Measurements from ENCODE around the gene PLOD1. TPM values are rescaled to one million over a fixed set of nuclear protein-coding genes. Genes with fewer than 3 reads are reported as not detected.

PLOD1 gene
- total and polyA plus RNA-seq, 12 donors, result 37.1 to 133 (median 79.9) TPM

DNA sequence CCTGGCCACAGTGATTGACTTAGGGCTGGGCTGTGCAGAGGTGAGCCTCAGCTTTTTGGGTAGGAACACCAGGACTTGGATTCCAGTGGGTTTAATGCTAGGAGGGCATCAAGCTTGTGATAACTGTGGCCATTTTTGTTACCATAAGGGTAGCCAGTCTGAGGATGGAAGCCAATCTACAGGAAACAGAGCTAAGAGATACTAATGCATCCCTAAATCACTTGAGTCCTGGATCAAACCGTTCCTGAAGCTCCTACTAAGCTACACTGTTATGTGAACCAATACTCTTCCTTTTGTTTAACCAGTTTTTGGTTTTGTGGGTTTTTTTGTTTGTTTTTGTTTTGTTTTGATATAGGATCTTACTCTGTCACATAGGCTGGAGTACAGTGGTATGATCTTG is 20.5 kb upstream of the PLOD1 start:
- H3K27ac ChIP-seq, result no peak overlapping the region
- WGBS, 4 donors, result 67 to 83% (median 76%) methylated on average over 1 of the region's 1 CpG
- no peak overlapping the region for H3K4me3 ChIP-seq
- intact Hi-C loops (cut with DNase I), result no loop called here
- no peak for DNase-seq
- peaks cover 5 to 7% of the 10 kb centered on the region in 2 donors for H3K4me1 ChIP-seq (replicated peaks in 1 of 2)
- no peaks in the 10 kb centered on the region for H3K27me3 ChIP-seq
- no peaks in the 10 kb centered on the region for H3K9me3 ChIP-seq (replicated peaks in 1 of 3)
- H3K36me3 ChIP-seq (replicated peaks in 1 of 2), result peaks cover 0 to 5% of the 10 kb centered on the region in 2 donors
- TF ChIP-seq, protein P1, sequence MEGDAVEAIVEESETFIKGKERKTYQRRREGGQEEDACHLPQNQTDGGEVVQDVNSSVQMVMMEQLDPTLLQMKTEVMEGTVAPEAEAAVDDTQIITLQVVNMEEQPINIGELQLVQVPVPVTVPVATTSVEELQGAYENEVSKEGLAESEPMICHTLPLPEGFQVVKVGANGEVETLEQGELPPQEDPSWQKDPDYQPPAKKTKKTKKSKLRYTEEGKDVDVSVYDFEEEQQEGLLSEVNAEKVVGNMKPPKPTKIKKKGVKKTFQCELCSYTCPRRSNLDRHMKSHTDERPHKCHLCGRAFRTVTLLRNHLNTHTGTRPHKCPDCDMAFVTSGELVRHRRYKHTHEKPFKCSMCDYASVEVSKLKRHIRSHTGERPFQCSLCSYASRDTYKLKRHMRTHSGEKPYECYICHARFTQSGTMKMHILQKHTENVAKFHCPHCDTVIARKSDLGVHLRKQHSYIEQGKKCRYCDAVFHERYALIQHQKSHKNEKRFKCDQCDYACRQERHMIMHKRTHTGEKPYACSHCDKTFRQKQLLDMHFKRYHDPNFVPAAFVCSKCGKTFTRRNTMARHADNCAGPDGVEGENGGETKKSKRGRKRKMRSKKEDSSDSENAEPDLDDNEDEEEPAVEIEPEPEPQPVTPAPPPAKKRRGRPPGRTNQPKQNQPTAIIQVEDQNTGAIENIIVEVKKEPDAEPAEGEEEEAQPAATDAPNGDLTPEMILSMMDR (IDR thresholded peaks at IDR 0.05), result no peak
- TF ChIP-seq POLR2A (IDR thresholded peaks at IDR 0.05), result no peak

DNA sequence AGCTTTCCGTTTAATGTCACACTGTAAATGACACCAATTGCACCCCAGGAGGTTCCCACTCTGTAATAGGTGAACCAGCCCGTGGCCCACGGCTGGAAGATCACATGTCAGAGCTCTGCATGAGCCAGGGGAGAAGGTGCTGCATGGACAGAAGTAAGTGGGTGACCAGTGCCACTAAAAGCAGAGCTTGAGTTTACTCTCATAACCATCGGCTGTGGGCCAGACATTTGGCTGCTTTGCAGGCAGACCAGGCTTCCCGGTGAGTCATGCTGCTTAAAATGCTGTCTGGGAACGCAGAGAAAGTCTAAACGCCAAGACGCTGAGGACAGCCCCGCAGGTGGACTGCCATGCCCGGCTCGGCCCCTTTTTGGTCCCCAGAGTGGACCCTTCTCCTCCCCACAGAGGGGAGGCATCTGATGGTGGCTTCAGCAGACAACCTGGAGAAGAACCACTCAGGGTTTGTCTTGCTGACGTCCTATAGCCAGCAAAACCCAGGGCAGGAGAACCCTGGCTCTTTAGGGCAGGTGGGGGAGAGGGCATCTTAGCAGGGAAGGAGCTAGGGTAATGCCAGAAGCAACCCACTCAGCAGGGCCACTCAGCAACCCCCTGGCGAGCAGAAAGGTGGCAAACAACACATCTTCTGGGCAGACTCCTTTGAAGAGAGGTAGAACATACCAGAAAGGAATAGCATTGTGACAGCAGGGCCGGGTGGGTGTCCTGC is 15.6 kb upstream of the PLOD1 start:
- H3K4me1 ChIP-seq (replicated peaks in 1 of 2), result peaks cover 15 to 22% of the 10 kb centered on the region in 2 donors
- peak; percentile 63 to 86 (median 84) for DNase-seq
- no peak overlapping the region for H3K4me3 ChIP-seq
- TF ChIP-seq, protein P1 (IDR thresholded peaks at IDR 0.05), result no peak
- no peak for TF ChIP-seq POLR2A (IDR thresholded peaks at IDR 0.05)
- no peaks in the 10 kb centered on the region for H3K9me3 ChIP-seq (replicated peaks in 1 of 3)
- intact Hi-C loops (cut with DNase I), result loop anchor here in 1 of 2 donors (5.0 kb wide), 1 partner anchor 58 kb away; no protein-coding TSS in a partner anchor
- WGBS, 4 donors, result 47 to 57% (median 53%) methylated on average over 10 to 14 of the region's 14 CpGs
- H3K27ac ChIP-seq, result peak overlapping the region in 4 of 5 donors; percentile 15 to 57 (median 32)
- no peaks in the 10 kb centered on the region for H3K27me3 ChIP-seq
- H3K36me3 ChIP-seq (replicated peaks in 1 of 2), result peaks cover 0 to 48% of the 10 kb centered on the region in 2 donors

DNA sequence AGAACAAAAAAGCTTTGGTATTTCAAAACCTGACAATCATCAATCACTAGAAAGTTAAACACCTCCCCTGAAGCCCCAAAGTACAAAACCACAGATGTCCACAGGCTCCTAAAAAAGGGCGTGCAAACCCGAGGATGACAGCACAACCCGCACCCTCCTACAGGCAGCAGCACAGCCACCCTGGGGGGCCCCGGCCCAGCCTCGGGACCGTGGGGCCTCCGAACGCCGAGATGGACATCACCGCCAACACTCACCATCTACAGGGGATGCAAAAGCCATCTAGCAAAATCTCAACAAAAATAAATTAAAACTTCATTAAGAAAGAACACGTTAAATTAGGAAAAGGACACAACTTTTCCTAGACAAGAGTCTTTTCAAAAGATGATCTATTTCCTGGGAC is 14.9 kb upstream of the PLOD1 start:
- no peak overlapping the region for H3K27ac ChIP-seq
- no peaks in the 10 kb centered on the region for H3K27me3 ChIP-seq
- 85 to 92% (median 89%) methylated on average over 11 of the region's 11 CpGs for WGBS, 4 donors
- intact Hi-C loops (cut with DNase I), result loop anchor here in 1 of 2 donors (5.0 kb wide), 1 partner anchor 58 kb away; no protein-coding TSS in a partner anchor
- H3K4me1 ChIP-seq (replicated peaks in 1 of 2), result peaks cover 21 to 29% of the 10 kb centered on the region in 2 donors
- peaks cover 0 to 48% of the 10 kb centered on the region in 2 donors for H3K36me3 ChIP-seq (replicated peaks in 1 of 2)
- no peaks in the 10 kb centered on the region for H3K9me3 ChIP-seq (replicated peaks in 1 of 3)
- no peak overlapping the region for H3K4me3 ChIP-seq
- TF ChIP-seq, protein P1 (IDR thresholded peaks at IDR 0.05), result no peak
- no peak for TF ChIP-seq POLR2A (IDR thresholded peaks at IDR 0.05)
- DNase-seq, result no peak

- H3K27ac ChIP-seq, result no peak overlapping the region
- no peak overlapping the region for H3K4me3 ChIP-seq
- H3K27me3 ChIP-seq, result no peaks in the 10 kb centered on the region
- intact Hi-C loops (cut with DNase I), result no loop called here
- peaks cover 0 to 48% of the 10 kb centered on the region in 2 donors for H3K36me3 ChIP-seq (replicated peaks in 1 of 2)
- H3K4me1 ChIP-seq (replicated peaks in 1 of 2), result peaks cover 26 to 34% of the 10 kb centered on the region in 2 donors
- no peaks in the 10 kb centered on the region for H3K9me3 ChIP-seq (replicated peaks in 1 of 3)
- TF ChIP-seq POLR2A (IDR thresholded peaks at IDR 0.05), result no peak
- DNase-seq, result no peak
- 74 to 76% (median 75%) methylated on average over 11 to 12 of the region's 12 CpGs for WGBS, 4 donors
Observed at GRCh38 chr1:11920239-11920903, 14.1 kb upstream of the PLOD1 start.
